ENCODE data around the gene RPUSD4. TPM values are rescaled to one million over a fixed set of nuclear protein-coding genes. Genes with fewer than 3 reads are reported as not detected.

The RPUSD4 gene
- total RNA-seq, 1 donor from 2014 or later, result 45.3 TPM

DNA sequence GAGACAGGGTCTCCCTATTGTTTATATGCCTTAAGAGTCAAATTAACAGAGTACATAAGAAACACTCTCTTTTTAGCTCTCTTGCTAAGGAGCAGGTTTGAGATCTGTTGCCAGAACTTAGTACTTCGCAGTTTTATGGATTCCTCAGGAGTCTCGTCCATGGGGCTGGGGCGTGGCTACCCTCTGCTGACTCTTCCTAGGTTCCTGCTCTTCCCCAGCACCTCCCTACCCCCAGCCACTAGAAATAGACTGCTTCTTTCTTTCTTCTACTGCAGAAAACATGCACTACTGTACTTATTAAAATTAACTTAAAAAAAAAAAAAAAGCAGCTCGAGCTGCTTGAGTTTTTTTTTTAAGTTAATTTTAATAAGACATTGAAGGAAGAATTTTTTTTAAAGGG is 8.1 kb upstream of the RPUSD4 start:
- H3K4me3 Mint-ChIP-seq, result no peak overlapping the region
- TF ChIP-seq, protein P1, sequence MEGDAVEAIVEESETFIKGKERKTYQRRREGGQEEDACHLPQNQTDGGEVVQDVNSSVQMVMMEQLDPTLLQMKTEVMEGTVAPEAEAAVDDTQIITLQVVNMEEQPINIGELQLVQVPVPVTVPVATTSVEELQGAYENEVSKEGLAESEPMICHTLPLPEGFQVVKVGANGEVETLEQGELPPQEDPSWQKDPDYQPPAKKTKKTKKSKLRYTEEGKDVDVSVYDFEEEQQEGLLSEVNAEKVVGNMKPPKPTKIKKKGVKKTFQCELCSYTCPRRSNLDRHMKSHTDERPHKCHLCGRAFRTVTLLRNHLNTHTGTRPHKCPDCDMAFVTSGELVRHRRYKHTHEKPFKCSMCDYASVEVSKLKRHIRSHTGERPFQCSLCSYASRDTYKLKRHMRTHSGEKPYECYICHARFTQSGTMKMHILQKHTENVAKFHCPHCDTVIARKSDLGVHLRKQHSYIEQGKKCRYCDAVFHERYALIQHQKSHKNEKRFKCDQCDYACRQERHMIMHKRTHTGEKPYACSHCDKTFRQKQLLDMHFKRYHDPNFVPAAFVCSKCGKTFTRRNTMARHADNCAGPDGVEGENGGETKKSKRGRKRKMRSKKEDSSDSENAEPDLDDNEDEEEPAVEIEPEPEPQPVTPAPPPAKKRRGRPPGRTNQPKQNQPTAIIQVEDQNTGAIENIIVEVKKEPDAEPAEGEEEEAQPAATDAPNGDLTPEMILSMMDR (conservative IDR thresholded peaks at IDR 0.05), result no peak
- H3K9me3 Mint-ChIP-seq, result peaks cover under 1% of the 10 kb centered on the region
- no peak overlapping the region for H3K27ac Mint-ChIP-seq (ENCODE audit: unreplicated experiment)
- no peak for DNase-seq (ENCODE audit: low read depth, low spot score)
- H3K27me3 Mint-ChIP-seq (ENCODE audit: low read depth), result no peaks in the 10 kb centered on the region
- peaks cover 2% of the 10 kb centered on the region for H3K36me3 Mint-ChIP-seq (ENCODE audit: low read depth)
- peaks cover under 1% of the 10 kb centered on the region for H3K4me1 Mint-ChIP-seq

DNA sequence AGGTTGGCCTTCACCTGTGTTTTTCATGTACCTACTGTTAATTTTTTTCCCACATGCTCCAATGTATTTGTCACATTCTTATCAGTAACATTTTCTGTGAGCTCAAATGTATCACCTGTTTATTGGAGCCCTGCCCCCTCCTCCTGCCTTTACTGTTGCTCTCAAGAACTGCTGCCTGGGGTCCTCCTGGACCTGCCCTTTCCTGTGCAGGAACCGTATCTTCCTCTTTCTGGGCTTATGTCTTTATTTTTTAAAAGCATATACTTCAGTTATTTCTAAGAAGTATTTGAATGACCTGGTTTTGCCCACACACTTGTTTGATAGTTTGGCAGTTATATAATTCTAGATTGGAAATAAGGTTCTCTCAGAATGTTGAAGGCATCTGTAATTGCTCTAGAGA is 6.0 kb upstream of the RPUSD4 start:
- Mint-ChIP-seq H3K9me3 (no peaks in the 10 kb centered on the region), H3K27me3 (ENCODE audit: low read depth) (no peaks in the 10 kb centered on the region), H3K27ac (ENCODE audit: unreplicated experiment) (no peak overlapping the region), H3K36me3 (ENCODE audit: low read depth) (no peaks in the 10 kb centered on the region), H3K4me1 (peaks cover 14% of the 10 kb centered on the region), H3K4me3 (no peak overlapping the region)
- no peak for DNase-seq (ENCODE audit: low read depth, low spot score)
- TF ChIP-seq, protein P1 (conservative IDR thresholded peaks at IDR 0.05), result no peak

DNA sequence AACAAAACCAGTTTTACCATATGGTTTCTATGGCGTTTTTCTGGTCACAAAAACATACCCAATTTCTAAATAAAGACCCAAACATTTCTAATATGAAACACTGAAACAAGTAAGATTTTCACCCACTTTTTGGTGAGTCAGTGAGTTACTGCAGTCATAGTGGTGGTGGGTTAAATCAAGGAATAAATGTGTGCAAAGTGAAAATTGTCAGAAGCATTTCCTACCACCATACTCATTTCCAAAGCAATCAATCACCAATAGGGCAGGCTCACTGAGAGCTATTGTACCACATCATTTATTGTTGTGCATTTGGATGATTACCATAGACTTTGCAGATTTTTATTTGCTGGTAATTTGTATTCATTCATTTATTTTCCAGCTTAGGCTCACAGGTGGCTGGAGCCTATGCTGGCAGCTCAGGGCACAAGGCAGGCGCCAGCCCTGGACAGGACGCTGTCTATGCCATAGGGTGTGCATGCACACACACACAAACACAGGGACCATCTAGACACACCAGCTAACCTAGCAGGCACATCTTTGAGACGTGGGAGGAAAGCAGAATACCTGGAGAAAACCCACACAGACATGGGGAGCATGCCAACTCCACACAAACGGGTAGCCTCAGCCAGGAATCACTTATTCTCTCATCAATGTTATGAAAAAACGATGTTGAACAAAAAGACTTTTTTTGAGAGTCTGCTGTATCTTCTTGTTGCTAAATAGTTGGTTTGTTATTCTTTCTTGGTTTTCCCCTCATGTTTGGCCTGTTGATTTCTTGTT is 5.3 kb upstream of the RPUSD4 start:
- no peak overlapping the region for H3K27ac Mint-ChIP-seq (ENCODE audit: unreplicated experiment)
- no peak for DNase-seq (ENCODE audit: low read depth, low spot score)
- H3K9me3 Mint-ChIP-seq, result no peaks in the 10 kb centered on the region

DNA sequence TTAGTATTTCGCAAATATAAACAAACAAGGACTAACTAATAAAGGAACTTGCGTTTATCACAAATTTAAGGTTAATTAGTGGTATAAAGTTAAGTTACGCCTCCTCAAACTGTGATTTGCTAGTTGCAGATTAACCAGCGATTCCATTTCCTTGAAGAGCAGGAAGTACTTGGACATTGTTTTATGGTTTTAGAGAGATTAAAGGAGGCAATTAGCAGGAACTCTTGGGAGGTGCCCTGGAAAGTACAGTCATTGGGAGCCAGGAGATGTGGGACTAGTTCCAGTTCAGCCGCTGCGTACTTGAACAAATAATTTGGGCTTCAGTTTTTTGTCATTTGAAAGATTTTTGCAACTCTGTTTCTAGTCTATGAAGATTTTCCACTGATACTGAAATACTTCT is 3.4 kb upstream of the RPUSD4 start:
- DNase-seq (ENCODE audit: low read depth, low spot score), result no peak
- H3K4me1 Mint-ChIP-seq, result peaks cover 37% of the 10 kb centered on the region
- no peaks in the 10 kb centered on the region for H3K9me3 Mint-ChIP-seq
- H3K27ac Mint-ChIP-seq (ENCODE audit: unreplicated experiment), result no peak overlapping the region
- H3K27me3 Mint-ChIP-seq (ENCODE audit: low read depth), result no peaks in the 10 kb centered on the region
- no peaks in the 10 kb centered on the region for H3K36me3 Mint-ChIP-seq (ENCODE audit: low read depth)
- TF ChIP-seq, protein P1 (conservative IDR thresholded peaks at IDR 0.05), result no peak
- H3K4me3 Mint-ChIP-seq, result peak overlapping the region; percentile 35

More for the DNA sequence above, 5.3 kb upstream of the RPUSD4 start:
- TF ChIP-seq, protein P1 (conservative IDR thresholded peaks at IDR 0.05), result no peak
- Mint-ChIP-seq H3K36me3 (ENCODE audit: low read depth) (no peaks in the 10 kb centered on the region), H3K4me1 (peaks cover 21% of the 10 kb centered on the region), H3K27me3 (ENCODE audit: low read depth) (no peaks in the 10 kb centered on the region), H3K4me3 (peak overlapping the region; percentile 35)

DNA sequence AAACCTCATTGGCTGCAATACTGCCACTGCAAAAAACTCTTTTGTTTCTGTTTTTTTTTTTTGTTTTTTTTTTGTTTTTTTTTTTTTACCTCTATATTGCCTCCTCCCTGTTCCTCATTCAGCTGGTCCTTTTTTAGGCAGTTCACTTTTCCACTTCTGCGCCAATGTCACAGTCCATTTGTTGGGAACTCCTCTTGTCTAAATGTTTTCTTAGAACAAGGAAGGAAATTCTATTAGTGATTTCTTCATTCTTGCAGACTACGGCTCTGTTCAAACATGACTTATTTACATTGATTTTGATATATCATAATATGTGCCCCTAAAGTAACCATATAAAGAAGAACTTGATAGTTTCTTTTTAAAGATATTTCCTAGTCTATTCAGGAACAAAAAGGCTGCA is 3.0 kb upstream of the RPUSD4 start:
- H3K27ac Mint-ChIP-seq (ENCODE audit: unreplicated experiment), result no peak overlapping the region
- H3K4me3 Mint-ChIP-seq, result peak overlapping the region; percentile 35
- peaks cover under 1% of the 10 kb centered on the region for H3K36me3 Mint-ChIP-seq (ENCODE audit: low read depth)
- DNase-seq (ENCODE audit: low read depth, low spot score), result no peak
- TF ChIP-seq, protein P1 (conservative IDR thresholded peaks at IDR 0.05), result no peak
- H3K27me3 Mint-ChIP-seq (ENCODE audit: low read depth), result no peaks in the 10 kb centered on the region
- H3K9me3 Mint-ChIP-seq, result no peaks in the 10 kb centered on the region
- H3K4me1 Mint-ChIP-seq, result peaks cover 37% of the 10 kb centered on the region
